ENCODE measurements around the gene PLEKHD1. TPM values are rescaled to one million over a fixed set of nuclear protein-coding genes. Genes with fewer than 3 reads are reported as not detected.

PLEKHD1 gene
- total and polyA plus RNA-seq, 2 of the 8 experiments (the other 6 are each of a cell fraction or from before 2014, with no cell fraction given), result 0.24 to 0.48 TPM

DNA sequence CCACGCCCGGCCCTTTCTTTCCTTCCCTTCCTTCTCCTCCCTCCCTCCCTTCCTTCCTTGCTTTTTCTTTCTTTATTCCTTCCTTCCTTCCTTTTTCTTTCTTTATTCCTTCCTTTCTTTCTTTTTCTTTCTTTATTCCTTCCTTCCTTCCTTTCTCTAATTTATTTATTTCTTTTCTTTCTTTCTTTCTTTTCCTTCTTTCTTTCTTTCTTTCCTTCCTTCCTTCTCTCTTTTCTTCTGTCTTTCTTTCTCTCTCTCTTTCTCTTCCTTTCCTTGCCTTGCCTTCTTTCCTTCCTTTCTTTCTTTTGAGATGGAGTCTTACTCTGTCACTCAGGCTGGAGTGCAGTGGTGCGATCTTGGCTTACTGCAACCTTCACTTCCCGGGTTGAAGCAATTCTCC, 74.2 kb downstream of the PLEKHD1 start:
- no peaks in the 10 kb centered on the region for H4K20me1 ChIP-seq (replicated peaks in 1 of 2; ENCODE audit: control insufficient read depth in 1 of 2, insufficient read depth in 2 of 2, low read length in 2 of 2)
- H3K9ac ChIP-seq (replicated peaks in 1 of 4; ENCODE audit: extremely low read depth in 1 of 4, low read depth in 3 of 4, low read length in 3 of 4), result no peak overlapping the region
- H4K91ac ChIP-seq (replicated peaks; ENCODE audit: insufficient read length, low read length), result no peak overlapping the region
- H3K14ac ChIP-seq (ENCODE audit: insufficient read length), result no peak overlapping the region
- H3K79me2 ChIP-seq (ENCODE audit: control insufficient read depth in 1 of 2, insufficient read depth in 2 of 2, low read length in 2 of 2), result no peaks in the 10 kb centered on the region
- no peak overlapping the region for H3K4ac ChIP-seq (replicated peaks; ENCODE audit: insufficient read length, low read depth, low read length)
- no peaks in the 10 kb centered on the region for H3K79me1 ChIP-seq (ENCODE audit: low read depth, low read length)
- H3K56ac ChIP-seq (replicated peaks; ENCODE audit: insufficient read length, low read depth, low read length), result no peak overlapping the region
- no peak overlapping the region for H2BK120ac ChIP-seq (replicated peaks; ENCODE audit: low read depth, low read length)
- no peak overlapping the region for H2AK5ac ChIP-seq (ENCODE audit: low read depth, low read length)
- H2BK20ac ChIP-seq (ENCODE audit: low read length), result no peak overlapping the region
- no peak overlapping the region for H3K23ac ChIP-seq (ENCODE audit: insufficient read length)
- H3K27ac ChIP-seq (ENCODE audit: low read depth, low read length), result no peak overlapping the region
- H3K27me3 ChIP-seq (replicated peaks in 1 of 4; ENCODE audit: control insufficient read depth in 3 of 4, extremely low read depth in 1 of 4, insufficient read depth in 3 of 4, low read length in 3 of 4), result no peaks in the 10 kb centered on the region
- H3K4me3 ChIP-seq (ENCODE audit: extremely low read depth in 1 of 4, insufficient read depth in 2 of 4, low read depth in 3 of 4, low read length in 4 of 4), result no peak overlapping the region
- WGBS, 2 experiments (ENCODE audit: extremely low coverage in 1 of 2, insufficient coverage in 1 of 2, insufficient read length in 1 of 2, insufficient replicate concordance in 2 of 2, low coverage in 1 of 2, low lambda C conversion rate in 2 of 2, missing lambda C conversion rate in 1 of 2), result 80% methylated on average over 1 of the region's 4 CpGs; no CpG with 5 or more reads in 1 of the 2 experiments
- no peak overlapping the region for H2BK15ac ChIP-seq (ENCODE audit: low read length)
- no peaks in the 10 kb centered on the region for H3K23me2 ChIP-seq (ENCODE audit: low read depth, low read length)
- H2BK12ac ChIP-seq (ENCODE audit: low read depth, low read length), result no peak overlapping the region
- ChIA-PET POLR2A (ENCODE audit: partially characterized antibody) (no interaction called here), CTCF (ENCODE audit: partially characterized antibody) (interaction anchor here (1.1 to 7.8 kb wide), 4 partner anchors 10 to 23 kb away, joined by 3 to 61 read pairs (median 12); no protein-coding TSS in a partner anchor)
- no peak overlapping the region for H2AFZ ChIP-seq (ENCODE audit: low read length)
- no peak overlapping the region for H3K4me2 ChIP-seq (ENCODE audit: insufficient read depth in 1 of 2, low read depth in 2 of 2, low read length in 2 of 2)
- no peak overlapping the region for H2BK5ac ChIP-seq (ENCODE audit: low read depth, low read length)
- H3K4me1 ChIP-seq (replicated peaks in 1 of 4; ENCODE audit: control insufficient read depth in 3 of 4, insufficient read depth in 4 of 4, low read length in 3 of 4), result no peaks in the 10 kb centered on the region; a peak in 1 of 7 replicates
- H4K5ac ChIP-seq (ENCODE audit: insufficient read length, low read depth, low read length), result no peak overlapping the region
- H3K18ac ChIP-seq (ENCODE audit: extremely low read depth, low read length), result no peak overlapping the region
- H3K36me3 ChIP-seq (ENCODE audit: control insufficient read depth in 2 of 4, insufficient read depth in 4 of 4, low read length in 3 of 4), result no peaks in the 10 kb centered on the region
- DNase-seq (ENCODE audit: low read depth in 1 of 2, low spot score in 2 of 2) (no peak), FAIRE-seq (no peak)
- H3K9me3 ChIP-seq (ENCODE audit: insufficient read depth in 2 of 2, low read depth in 1 of 2, low read length in 1 of 2), result no peaks in the 10 kb centered on the region
- no peak overlapping the region for H4K8ac ChIP-seq (ENCODE audit: extremely low read depth, insufficient read depth, low read length)
- TF ChIP-seq POLR2A (IDR thresholded peaks at IDR 0.05; ENCODE audit: control extremely low read depth in 1 of 2, low read depth in 2 of 2, low read length in 2 of 2) (no peak), YY1 (IDR thresholded peaks at IDR 0.05; ENCODE audit: low read depth, low read length) (no peak), POU5F1 (IDR thresholded peaks at IDR 0.05; ENCODE audit: low read depth, low read length) (no peak), CTBP2 (IDR thresholded peaks at IDR 0.05; ENCODE audit: borderline replicate concordance, insufficient read depth, insufficient read length, low read length) (no peak), BRCA1 (IDR thresholded peaks at IDR 0.05; ENCODE audit: low read depth, low read length) (no peak), SUZ12 (IDR thresholded peaks at IDR 0.05; ENCODE audit: low read length) (no peak)
